Measurements from ENCODE around the gene FAM222A. TPM values are rescaled to one million over a fixed set of nuclear protein-coding genes. Genes with fewer than 3 reads are reported as not detected.

The FAM222A gene
- total and polyA plus RNA-seq, 2 of the 8 experiments (the other 6 are each of a cell fraction or from before 2014, with no cell fraction given): 0.94 to 1.1 TPM

DNA sequence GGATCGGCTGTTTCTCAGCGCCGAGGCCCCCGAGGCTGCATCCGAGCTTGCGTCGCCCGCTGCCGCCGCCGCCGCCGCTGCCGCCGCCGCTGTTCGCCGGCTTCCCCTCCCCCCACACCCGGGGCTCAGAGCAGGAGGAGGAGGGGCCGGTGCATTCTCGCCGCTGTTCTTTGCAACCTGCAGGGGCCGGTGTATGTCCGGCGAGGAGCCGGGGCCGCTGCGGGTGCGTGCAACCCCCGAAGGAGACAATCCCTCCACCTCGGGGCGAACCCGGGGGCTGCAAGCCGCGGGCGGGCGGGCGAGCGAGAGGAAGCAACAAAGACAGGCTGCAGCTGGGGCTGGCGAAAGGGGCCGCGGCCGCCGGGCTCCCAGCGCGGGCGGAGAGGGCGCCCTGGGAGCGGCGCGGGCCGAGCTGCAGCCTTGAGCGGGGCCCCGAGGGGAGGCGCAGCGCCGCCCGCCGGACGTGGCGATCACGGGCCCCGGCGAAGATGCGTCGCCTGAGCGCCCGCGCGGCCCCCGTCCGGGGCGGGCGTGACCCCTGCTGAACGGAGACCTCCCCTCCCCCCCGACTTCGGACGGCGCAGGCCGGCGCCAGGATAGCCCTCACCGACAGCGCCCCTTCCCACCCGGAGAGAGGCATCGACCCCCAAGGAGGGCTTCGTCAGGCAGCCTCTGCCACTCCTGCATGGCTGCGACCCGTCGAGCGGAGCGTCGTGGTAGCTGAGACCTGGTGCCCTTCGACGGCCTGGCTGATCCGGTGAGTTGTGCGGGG lies 702 bp downstream of the FAM222A start (continued):
- TF ChIP-seq, protein P1, sequence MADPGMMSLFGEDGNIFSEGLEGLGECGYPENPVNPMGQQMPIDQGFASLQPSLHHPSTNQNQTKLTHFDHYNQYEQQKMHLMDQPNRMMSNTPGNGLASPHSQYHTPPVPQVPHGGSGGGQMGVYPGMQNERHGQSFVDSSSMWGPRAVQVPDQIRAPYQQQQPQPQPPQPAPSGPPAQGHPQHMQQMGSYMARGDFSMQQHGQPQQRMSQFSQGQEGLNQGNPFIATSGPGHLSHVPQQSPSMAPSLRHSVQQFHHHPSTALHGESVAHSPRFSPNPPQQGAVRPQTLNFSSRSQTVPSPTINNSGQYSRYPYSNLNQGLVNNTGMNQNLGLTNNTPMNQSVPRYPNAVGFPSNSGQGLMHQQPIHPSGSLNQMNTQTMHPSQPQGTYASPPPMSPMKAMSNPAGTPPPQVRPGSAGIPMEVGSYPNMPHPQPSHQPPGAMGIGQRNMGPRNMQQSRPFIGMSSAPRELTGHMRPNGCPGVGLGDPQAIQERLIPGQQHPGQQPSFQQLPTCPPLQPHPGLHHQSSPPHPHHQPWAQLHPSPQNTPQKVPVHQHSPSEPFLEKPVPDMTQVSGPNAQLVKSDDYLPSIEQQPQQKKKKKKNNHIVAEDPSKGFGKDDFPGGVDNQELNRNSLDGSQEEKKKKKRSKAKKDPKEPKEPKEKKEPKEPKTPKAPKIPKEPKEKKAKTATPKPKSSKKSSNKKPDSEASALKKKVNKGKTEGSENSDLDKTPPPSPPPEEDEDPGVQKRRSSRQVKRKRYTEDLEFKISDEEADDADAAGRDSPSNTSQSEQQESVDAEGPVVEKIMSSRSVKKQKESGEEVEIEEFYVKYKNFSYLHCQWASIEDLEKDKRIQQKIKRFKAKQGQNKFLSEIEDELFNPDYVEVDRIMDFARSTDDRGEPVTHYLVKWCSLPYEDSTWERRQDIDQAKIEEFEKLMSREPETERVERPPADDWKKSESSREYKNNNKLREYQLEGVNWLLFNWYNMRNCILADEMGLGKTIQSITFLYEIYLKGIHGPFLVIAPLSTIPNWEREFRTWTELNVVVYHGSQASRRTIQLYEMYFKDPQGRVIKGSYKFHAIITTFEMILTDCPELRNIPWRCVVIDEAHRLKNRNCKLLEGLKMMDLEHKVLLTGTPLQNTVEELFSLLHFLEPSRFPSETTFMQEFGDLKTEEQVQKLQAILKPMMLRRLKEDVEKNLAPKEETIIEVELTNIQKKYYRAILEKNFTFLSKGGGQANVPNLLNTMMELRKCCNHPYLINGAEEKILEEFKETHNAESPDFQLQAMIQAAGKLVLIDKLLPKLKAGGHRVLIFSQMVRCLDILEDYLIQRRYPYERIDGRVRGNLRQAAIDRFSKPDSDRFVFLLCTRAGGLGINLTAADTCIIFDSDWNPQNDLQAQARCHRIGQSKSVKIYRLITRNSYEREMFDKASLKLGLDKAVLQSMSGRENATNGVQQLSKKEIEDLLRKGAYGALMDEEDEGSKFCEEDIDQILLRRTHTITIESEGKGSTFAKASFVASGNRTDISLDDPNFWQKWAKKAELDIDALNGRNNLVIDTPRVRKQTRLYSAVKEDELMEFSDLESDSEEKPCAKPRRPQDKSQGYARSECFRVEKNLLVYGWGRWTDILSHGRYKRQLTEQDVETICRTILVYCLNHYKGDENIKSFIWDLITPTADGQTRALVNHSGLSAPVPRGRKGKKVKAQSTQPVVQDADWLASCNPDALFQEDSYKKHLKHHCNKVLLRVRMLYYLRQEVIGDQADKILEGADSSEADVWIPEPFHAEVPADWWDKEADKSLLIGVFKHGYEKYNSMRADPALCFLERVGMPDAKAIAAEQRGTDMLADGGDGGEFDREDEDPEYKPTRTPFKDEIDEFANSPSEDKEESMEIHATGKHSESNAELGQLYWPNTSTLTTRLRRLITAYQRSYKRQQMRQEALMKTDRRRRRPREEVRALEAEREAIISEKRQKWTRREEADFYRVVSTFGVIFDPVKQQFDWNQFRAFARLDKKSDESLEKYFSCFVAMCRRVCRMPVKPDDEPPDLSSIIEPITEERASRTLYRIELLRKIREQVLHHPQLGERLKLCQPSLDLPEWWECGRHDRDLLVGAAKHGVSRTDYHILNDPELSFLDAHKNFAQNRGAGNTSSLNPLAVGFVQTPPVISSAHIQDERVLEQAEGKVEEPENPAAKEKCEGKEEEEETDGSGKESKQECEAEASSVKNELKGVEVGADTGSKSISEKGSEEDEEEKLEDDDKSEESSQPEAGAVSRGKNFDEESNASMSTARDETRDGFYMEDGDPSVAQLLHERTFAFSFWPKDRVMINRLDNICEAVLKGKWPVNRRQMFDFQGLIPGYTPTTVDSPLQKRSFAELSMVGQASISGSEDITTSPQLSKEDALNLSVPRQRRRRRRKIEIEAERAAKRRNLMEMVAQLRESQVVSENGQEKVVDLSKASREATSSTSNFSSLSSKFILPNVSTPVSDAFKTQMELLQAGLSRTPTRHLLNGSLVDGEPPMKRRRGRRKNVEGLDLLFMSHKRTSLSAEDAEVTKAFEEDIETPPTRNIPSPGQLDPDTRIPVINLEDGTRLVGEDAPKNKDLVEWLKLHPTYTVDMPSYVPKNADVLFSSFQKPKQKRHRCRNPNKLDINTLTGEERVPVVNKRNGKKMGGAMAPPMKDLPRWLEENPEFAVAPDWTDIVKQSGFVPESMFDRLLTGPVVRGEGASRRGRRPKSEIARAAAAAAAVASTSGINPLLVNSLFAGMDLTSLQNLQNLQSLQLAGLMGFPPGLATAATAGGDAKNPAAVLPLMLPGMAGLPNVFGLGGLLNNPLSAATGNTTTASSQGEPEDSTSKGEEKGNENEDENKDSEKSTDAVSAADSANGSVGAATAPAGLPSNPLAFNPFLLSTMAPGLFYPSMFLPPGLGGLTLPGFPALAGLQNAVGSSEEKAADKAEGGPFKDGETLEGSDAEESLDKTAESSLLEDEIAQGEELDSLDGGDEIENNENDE (IDR thresholded peaks at IDR 0.05; ENCODE audit: insufficient replicate concordance, low read length): no peak
- TF ChIP-seq TBP (IDR thresholded peaks at IDR 0.05; ENCODE audit: low read depth, low read length) (no peak), EP300 (IDR thresholded peaks at IDR 0.05; ENCODE audit: borderline replicate concordance in 1 of 2, low read depth in 2 of 2, low read length in 2 of 2) (peak in 1 of 2 experiments; percentile 55; a peak in 1 of 3 replicates), CTBP2 (IDR thresholded peaks at IDR 0.05; ENCODE audit: borderline replicate concordance, insufficient read depth, insufficient read length, low read length) (no peak)
